DOHH2 (cell line): ENCODE measurements around the gene AXIN1.
"Not testable (repeated sequence)": the region's sequence is repeated elsewhere in the genome, so short reads cannot be mapped to it uniquely, and the experiment has no call there.

Experiments
- CTCF ChIP-seq: fragments of 200-600 bp; sonication (generic); IDR thresholded peaks from one replicate; pipeline ENCODE4 v1.5.1; 2014; ENCODE audit warnings: antibody characterized with exemption, mild to moderate bottlenecking, low read depth, low read length; ENCODE audit not compliant: poor library complexity, severe bottlenecking
- EZH2phosphoT487 ChIP-seq: fragments of 200-600 bp; sonication (generic); IDR thresholded peaks from 2 replicates; pipeline ENCODE4 v1.6.1; 2017; ENCODE audit warnings: borderline replicate concordance, mild to moderate bottlenecking, antibody characterized with exemption, low read length, moderate library complexity, mixed read lengths

GRCh38 chr16:267562-267961 is 85.0 kb downstream of the AXIN1 start:
- TF ChIP-seq CTCF, EZH2phosphoT487: not testable (repeated sequence)
